H9 (cell line): ENCODE measurements around the gene TNFAIP2. TPM values are rescaled to one million over a fixed set of nuclear protein-coding genes. Genes with fewer than 3 reads are reported as not detected.
A peak's percentile ranks its signal among the peaks of the same experiment; 100 is the strongest.

Source experiments
- DNase-seq: peaks from one replicate; pipeline ENCODE4 v3.0.0-alpha.2; 2017
- H2AFZ ChIP-seq: one replicate; pipeline ENCODE4 v1.6.1; 2013; ENCODE audit warnings: mild to moderate bottlenecking, low read length, control low read depth, moderate library complexity
- H2AK5ac ChIP-seq: 2 replicates; pipeline ENCODE4 v1.6.1; 2013; ENCODE audit warnings: low read length, control low read depth, mixed read lengths; ENCODE audit not compliant: insufficient read length
- H2BK120ac ChIP-seq: one replicate; pipeline ENCODE4 v1.6.1; 2013; ENCODE audit warnings: low read depth, mild to moderate bottlenecking, low read length, control low read depth, inconsistent platforms; ENCODE audit not compliant: poor library complexity, severe bottlenecking
- H2BK12ac ChIP-seq: 2 replicates; pipeline ENCODE4 v1.6.1; 2013; ENCODE audit warnings: low read length, control low read depth, mixed read lengths, low read depth; ENCODE audit not compliant: insufficient read length
- H2BK15ac ChIP-seq: 2 replicates; pipeline ENCODE4 v1.6.1; 2013; ENCODE audit warnings: low read depth, low read length, control low read depth
- H2BK20ac ChIP-seq: one replicate; pipeline ENCODE4 v1.6.1; 2013; ENCODE audit warnings: low read depth, mild to moderate bottlenecking, low read length, control low read depth, inconsistent platforms; ENCODE audit not compliant: poor library complexity, severe bottlenecking
- H2BK5ac ChIP-seq: 2 replicates; pipeline ENCODE4 v1.6.1; 2013; ENCODE audit warnings: low read length, control low read depth, mixed read lengths; ENCODE audit not compliant: insufficient read length
- H3K14ac ChIP-seq: 2 replicates; pipeline ENCODE4 v1.6.1; 2013; ENCODE audit warnings: low read length, control low read depth; ENCODE audit not compliant: insufficient read depth
- H3K18ac ChIP-seq: 2 replicates; pipeline ENCODE4 v1.6.1; 2013; ENCODE audit warnings: low read depth, mild to moderate bottlenecking, mixed read lengths, low read length, control low read depth; ENCODE audit not compliant: insufficient read length
- H3K23ac ChIP-seq: 2 replicates; pipeline ENCODE4 v1.6.1; 2013; ENCODE audit warnings: low read length, control low read depth, mixed read lengths, low read depth; ENCODE audit not compliant: insufficient read length
- H3K23me2 ChIP-seq: 2 replicates; pipeline ENCODE4 v1.6.1; 2013; ENCODE audit warnings: low read depth, mild to moderate bottlenecking, mixed read lengths, low read length, control low read depth; ENCODE audit not compliant: insufficient read length, poor library complexity, severe bottlenecking
- H3K27ac ChIP-seq: 2 replicates; pipeline ENCODE4 v1.5.1; 2013; ENCODE audit warnings: low read length, control low read depth, mixed read lengths, low read depth; ENCODE audit not compliant: insufficient read length
- H3K27me3 ChIP-seq: 2 replicates; pipeline ENCODE4 v1.6.1; 2013; ENCODE audit warnings: low read length, control low read depth, inconsistent platforms; ENCODE audit not compliant: insufficient read depth
- H3K4ac ChIP-seq: 2 replicates; pipeline ENCODE4 v1.6.1; 2013; ENCODE audit warnings: low read depth, mild to moderate bottlenecking, control low read depth, inconsistent platforms, low read length, moderate library complexity
- H3K4me1 ChIP-seq: 2 replicates; pipeline ENCODE4 v1.6.1; 2013; ENCODE audit warnings: low read length, control low read depth, inconsistent platforms; ENCODE audit not compliant: insufficient read depth
- H3K4me2 ChIP-seq: 2 replicates; pipeline ENCODE4 v1.6.1; 2013; ENCODE audit warnings: low read length, control low read depth, mixed read lengths; ENCODE audit not compliant: insufficient read length, insufficient read depth
- H3K56ac ChIP-seq: 2 replicates; pipeline ENCODE4 v1.6.1; 2013; ENCODE audit warnings: low read depth, mild to moderate bottlenecking, mixed read lengths, low read length, control low read depth; ENCODE audit not compliant: insufficient read length
- H3K79me1 ChIP-seq: 2 replicates; pipeline ENCODE4 v1.6.1; 2013; ENCODE audit warnings: low read depth, mild to moderate bottlenecking, moderate library complexity, low read length, control low read depth, inconsistent platforms; ENCODE audit not compliant: insufficient read depth, poor library complexity, severe bottlenecking
- H3K79me2 ChIP-seq: 2 replicates; pipeline ENCODE4 v1.6.1; 2013; ENCODE audit warnings: low read length, control low read depth, inconsistent platforms; ENCODE audit not compliant: insufficient read depth
- H3K9ac ChIP-seq: 2 replicates; pipeline ENCODE4 v1.6.1; 2013; ENCODE audit warnings: low read length, control low read depth, mixed read lengths; ENCODE audit not compliant: insufficient read length; ENCODE audit errors: extremely low read depth
- H3K9me3 ChIP-seq: one replicate; pipeline ENCODE4 v1.6.1; 2013; ENCODE audit warnings: low read depth, low read length, inconsistent platforms; ENCODE audit not compliant: control insufficient read depth
- H3T11ph ChIP-seq: one replicate; pipeline ENCODE4 v1.6.1; 2013; ENCODE audit warnings: mild to moderate bottlenecking, low read length, control low read depth, inconsistent platforms
- H4K20me1 ChIP-seq: one replicate; pipeline ENCODE4 v1.6.1; 2013; ENCODE audit not compliant: control insufficient read depth, insufficient read length, insufficient read depth
- H4K5ac ChIP-seq: 2 replicates; pipeline ENCODE4 v1.6.1; 2013; ENCODE audit warnings: low read depth, mild to moderate bottlenecking, mixed read lengths, low read length, control low read depth; ENCODE audit not compliant: insufficient read length
- H4K8ac ChIP-seq: replicated peaks from 2 replicates; pipeline ENCODE4 v1.6.1; 2013; ENCODE audit warnings: low read length, control low read depth, mixed read lengths, low read depth; ENCODE audit not compliant: insufficient read length
- H4K91ac ChIP-seq: 2 replicates; pipeline ENCODE4 v1.6.1; 2013; ENCODE audit warnings: low read depth, mild to moderate bottlenecking, moderate library complexity, mixed read lengths, low read length, control low read depth; ENCODE audit not compliant: insufficient read length
- H3K27ac Mint-ChIP-seq, 3 experiments: 2 replicates in 2 of 3; 3 replicates in 1 of 3; pipeline ENCODE4 v1.8.0; 2020 to 2021; ENCODE audit warnings: mixed read lengths in 3 of 3, mild to moderate bottlenecking in 1 of 3, moderate library complexity in 1 of 3
- H3K27me3 Mint-ChIP-seq: 2 replicates; pipeline ENCODE4 v1.8.0; 2021; ENCODE audit warnings: low read depth, mild to moderate bottlenecking, moderate library complexity, mixed read lengths
- H3K36me3 Mint-ChIP-seq, 3 experiments: 2 replicates in 2 of 3; 3 replicates in 1 of 3; pipeline ENCODE4 v1.8.0; 2020 to 2021; ENCODE audit warnings: low read depth in 3 of 3, mixed read lengths in 3 of 3; ENCODE audit not compliant: insufficient read depth in 1 of 3
- H3K4me1 Mint-ChIP-seq, 2 experiments: 2 replicates each; pipeline ENCODE4 v1.8.0; 2020; ENCODE audit warnings: mixed read lengths in 2 of 2
- H3K4me3 Mint-ChIP-seq, 2 experiments: 2 replicates in 1 of 2; 3 replicates in 1 of 2; pipeline ENCODE4 v1.8.0; 2020 to 2021; ENCODE audit warnings: mild to moderate bottlenecking in 2 of 2, mixed read lengths in 2 of 2, moderate library complexity in 1 of 2
- H3K9me3 Mint-ChIP-seq, 2 experiments: 2 replicates in 1 of 2; 3 replicates in 1 of 2; pipeline ENCODE4 v1.8.0; 2020; ENCODE audit warnings: mild to moderate bottlenecking in 2 of 2, mixed read lengths in 2 of 2, moderate library complexity in 1 of 2
- CTCF ChIP-seq: fragments of 200-600 bp; sonication (generic); conservative IDR thresholded peaks from 3 replicates; pipeline ENCODE4 v1.8.0; 2021; ENCODE audit warnings: antibody characterized with exemption, mild to moderate bottlenecking
- WGBS: extraction: QIAGEN DNeasy Blood & Tissue Kit; methylation state at CpG from one replicate; pipeline ENCODE4 v1.1.7; 2013; ENCODE audit warnings: missing lambda C conversion rate, low lambda C conversion rate, mixed read lengths; ENCODE audit not compliant: insufficient read length; ENCODE audit errors: extremely low coverage; 5-methylcytosine and 5-hydroxymethylcytosine counted together
- total RNA-seq: library from RNA; stranded (reverse); gene quantifications from 2 replicates; pipeline ENCODE4 v1.2.1, GENCODE V29; 2021

TNFAIP2 gene
- total RNA-seq, 1 experiment from 2014 or later = 29.3 TPM

- Histone ChIP-seq H3K56ac (no peak overlapping the region), H3K14ac (no peak overlapping the region), H2BK120ac (no peak overlapping the region), H2BK20ac (no peak overlapping the region), H3T11ph (no peak overlapping the region), H2BK5ac (no peak overlapping the region), H4K8ac (no peak overlapping the region), H4K5ac (no peak overlapping the region), H4K20me1 (no peaks in the 10 kb centered on the region), H3K9me3 (no peaks in the 10 kb centered on the region), H2BK15ac (no peak overlapping the region), H3K23me2 (peaks cover 4% of the 10 kb centered on the region), H3K4ac (no peak overlapping the region), H4K91ac (no peak overlapping the region), H3K79me2 (no peaks in the 10 kb centered on the region), H3K4me2 (no peak overlapping the region), H3K27ac (no peak overlapping the region), H3K27me3 (no peaks in the 10 kb centered on the region), H3K23ac (no peak overlapping the region), H3K9ac (no peak overlapping the region), H3K18ac (no peak overlapping the region), H2AFZ (no peak overlapping the region), H2AK5ac (no peak overlapping the region), H3K79me1 (no peaks in the 10 kb centered on the region), H2BK12ac (no peak overlapping the region), H3K4me1 (peaks cover 6% of the 10 kb centered on the region)
- DNase-seq = no peak
- Mint-ChIP-seq H3K9me3 (no peaks in the 10 kb centered on the region), H3K4me1 (peaks cover 23 to 45% of the 10 kb centered on the region in 2 experiments), H3K4me3 (peak overlapping the region; percentile 31 to 60; a peak in 4 of 5 replicates), H3K27ac (peak overlapping the region in 1 of 3 experiments; percentile 70; a peak in 2 of 7 replicates), H3K27me3 (peaks cover 14% of the 10 kb centered on the region), H3K36me3 (no peaks in the 10 kb centered on the region)
- TF ChIP-seq CTCF = no peak
- WGBS = no CpG with 5 or more reads among the region's 14 CpGs
These were observed 12.5 kb upstream of the TNFAIP2 start for GRCh38 chr14:103110681-103111231.
